Smooth muscle cell of bladder (primary cell): Measurements from ENCODE around the gene TMEM260. TPM values are rescaled to one million over a fixed set of nuclear protein-coding genes. Genes with fewer than 3 reads are reported as not detected.

ENCODE experiments used
- total RNA-seq: library from RNA; depleted of rRNA; stranded (reverse); fragments of >200 nt; gene quantifications from 2 replicates; pipeline ENCODE4 v1.2.3, GENCODE V29; 2014

TMEM260 gene
- total RNA-seq = 14.6 and 15.3 TPM in 2 replicates

DNA sequence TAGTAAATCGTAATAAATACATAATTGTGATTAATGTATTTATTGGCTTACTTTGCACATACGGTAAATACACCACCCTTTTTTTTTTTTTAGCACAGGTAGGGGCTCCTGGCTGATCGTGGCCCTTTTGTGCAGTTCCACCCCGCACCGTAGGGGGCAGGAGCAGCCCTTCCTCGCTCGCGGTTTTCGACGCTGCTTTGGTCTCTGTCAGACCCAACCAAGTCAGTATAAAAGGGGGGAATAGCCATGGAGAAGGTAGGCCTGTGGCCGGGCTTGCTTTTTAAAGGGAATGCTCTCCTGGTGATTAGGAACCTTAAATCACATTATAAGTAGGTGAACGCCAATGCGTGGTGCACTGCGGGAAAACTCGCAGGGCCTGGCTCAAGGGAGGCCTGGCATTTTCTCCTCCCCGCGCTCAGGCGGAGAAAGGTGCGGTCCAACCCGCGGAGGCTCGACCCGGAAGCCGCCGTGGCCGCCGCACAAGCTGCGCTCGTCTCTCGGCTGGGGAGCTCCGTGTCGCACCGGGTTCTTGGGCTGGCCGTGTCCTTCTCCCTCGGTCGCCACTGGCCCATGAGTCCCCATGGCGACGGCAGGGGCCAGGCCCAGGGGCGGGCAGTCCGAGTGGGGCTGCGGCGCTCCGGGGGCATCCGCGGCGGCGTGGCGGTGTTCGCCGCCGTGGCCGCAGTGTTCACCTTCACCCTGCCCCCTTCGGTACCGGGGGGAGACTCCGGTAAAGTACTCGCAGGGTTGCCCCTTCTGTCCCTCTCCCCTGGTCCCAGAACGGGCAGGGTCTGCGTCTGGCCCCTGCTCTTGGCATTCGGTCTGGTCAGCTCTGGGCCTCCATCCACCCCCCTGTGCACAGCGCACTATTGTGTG lies at the start of gene TMEM260:
Gene TMEM260, plus strand, starts transcription at position 454 of the 876 bp plus-strand sequence. Its CDS starts 117 bp downstream, at position 571.

Other genes with a start within 250 kb of the TMEM260 start
- gene OTX2, start 230.7 kb downstream of the TMEM260 start, total RNA-seq = not detected in 2 replicates